ENCODE measurements around the gene TADA1.
A peak's percentile ranks its signal among the peaks of the same experiment; 100 is the strongest.

Gene TADA1

DNA sequence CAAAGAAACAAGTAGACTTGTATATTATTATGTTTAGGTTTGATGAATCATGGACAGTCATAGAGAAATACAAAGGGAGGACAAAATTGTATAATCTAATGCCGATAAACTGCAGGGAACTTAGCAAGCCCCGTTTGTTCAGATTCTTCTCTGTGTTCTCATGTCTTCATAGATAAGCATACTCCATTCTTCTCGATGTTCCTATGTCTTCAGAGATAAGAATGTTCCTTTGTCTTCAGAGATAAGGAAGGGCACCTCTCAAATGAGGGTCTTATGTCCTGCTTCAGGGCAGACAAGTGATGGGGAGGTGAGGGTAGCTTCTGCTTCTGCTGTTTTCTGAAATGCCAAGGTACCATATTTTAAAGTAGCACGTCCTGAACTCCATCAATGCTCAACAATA is 19.7 kb upstream of the TADA1 start:
- no peaks in the 10 kb centered on the region for H3K9me3 ChIP-seq
- H3K36me3 ChIP-seq = no peaks in the 10 kb centered on the region
- no peak overlapping the region for H3K27ac ChIP-seq
- no peak overlapping the region for H3K4me3 ChIP-seq
- intact Hi-C loops (cut with DNase I; ENCODE audit: low total_unique reads) = no loop called here
- TF ChIP-seq, protein P1, sequence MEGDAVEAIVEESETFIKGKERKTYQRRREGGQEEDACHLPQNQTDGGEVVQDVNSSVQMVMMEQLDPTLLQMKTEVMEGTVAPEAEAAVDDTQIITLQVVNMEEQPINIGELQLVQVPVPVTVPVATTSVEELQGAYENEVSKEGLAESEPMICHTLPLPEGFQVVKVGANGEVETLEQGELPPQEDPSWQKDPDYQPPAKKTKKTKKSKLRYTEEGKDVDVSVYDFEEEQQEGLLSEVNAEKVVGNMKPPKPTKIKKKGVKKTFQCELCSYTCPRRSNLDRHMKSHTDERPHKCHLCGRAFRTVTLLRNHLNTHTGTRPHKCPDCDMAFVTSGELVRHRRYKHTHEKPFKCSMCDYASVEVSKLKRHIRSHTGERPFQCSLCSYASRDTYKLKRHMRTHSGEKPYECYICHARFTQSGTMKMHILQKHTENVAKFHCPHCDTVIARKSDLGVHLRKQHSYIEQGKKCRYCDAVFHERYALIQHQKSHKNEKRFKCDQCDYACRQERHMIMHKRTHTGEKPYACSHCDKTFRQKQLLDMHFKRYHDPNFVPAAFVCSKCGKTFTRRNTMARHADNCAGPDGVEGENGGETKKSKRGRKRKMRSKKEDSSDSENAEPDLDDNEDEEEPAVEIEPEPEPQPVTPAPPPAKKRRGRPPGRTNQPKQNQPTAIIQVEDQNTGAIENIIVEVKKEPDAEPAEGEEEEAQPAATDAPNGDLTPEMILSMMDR (IDR thresholded peaks at IDR 0.05) = no peak
- no peak for DNase-seq
- H3K27me3 ChIP-seq = no peaks in the 10 kb centered on the region
- H3K4me1 ChIP-seq = no peaks in the 10 kb centered on the region

DNA sequence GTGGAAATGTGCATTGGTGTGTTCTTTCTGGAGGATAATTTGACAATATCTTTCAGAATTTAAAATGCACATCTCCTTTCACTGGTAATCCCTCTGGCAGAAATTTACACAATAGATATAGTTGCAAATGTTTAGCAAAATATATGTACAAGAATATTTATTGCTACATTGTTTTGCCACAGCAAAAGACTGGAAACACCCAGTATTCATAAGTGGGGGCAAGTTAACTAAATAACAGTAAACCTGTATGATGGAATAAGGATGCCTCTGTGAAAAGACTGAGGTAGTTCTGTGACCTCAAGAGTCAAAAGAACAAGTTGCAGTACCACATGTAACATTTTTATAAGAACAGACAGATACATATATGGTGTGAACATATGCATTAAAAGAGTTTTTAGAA is 13.7 kb upstream of the TADA1 start:
- no peaks in the 10 kb centered on the region for H3K9me3 ChIP-seq
- H3K4me3 ChIP-seq = no peak overlapping the region
- DNase-seq = no peak
- TF ChIP-seq, protein P1 (IDR thresholded peaks at IDR 0.05) = no peak
- H3K4me1 ChIP-seq = no peaks in the 10 kb centered on the region
- H3K27ac ChIP-seq = no peak overlapping the region
- no peaks in the 10 kb centered on the region for H3K36me3 ChIP-seq
- intact Hi-C loops (cut with DNase I; ENCODE audit: low total_unique reads) = loop anchor here (10.0 kb wide), 1 partner anchor 175 kb away; no protein-coding TSS in a partner anchor
- H3K27me3 ChIP-seq = peaks cover 0 to 13% of the 10 kb centered on the region in 2 donors

DNA sequence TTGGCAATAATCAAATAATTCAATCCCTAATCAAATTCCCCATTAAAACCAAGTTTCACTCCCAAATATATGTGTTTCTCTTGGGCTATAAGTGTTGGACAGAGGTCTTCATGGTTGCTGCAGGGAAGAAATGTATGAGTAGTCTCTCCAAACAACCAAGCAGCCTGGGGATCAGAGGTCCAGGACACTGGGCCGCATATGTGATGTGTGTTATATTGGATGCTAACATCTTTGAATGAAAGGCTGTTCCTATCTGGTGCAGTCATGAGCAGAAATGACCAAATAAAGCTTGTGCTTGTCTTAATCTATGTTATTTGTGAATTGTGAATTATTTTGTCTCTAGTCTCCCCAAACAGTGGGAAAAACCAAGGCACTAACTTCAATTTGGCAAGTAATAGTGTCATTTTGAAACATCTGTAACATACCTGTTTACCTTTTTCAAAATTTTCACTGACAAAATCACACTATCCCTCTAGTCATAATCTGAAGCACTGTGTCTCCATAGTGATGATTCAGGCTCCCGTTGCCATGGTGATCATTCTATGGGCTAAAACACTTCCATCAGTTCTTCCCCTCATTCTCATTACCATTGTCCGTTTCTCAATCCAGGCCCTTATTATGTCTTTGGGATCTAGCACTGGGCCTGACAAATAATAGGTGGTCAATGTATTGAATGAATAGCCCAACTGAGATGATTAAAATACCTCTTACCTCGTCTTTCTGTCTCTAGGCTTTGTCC is 12.5 kb upstream of the TADA1 start:
- Histone ChIP-seq H3K9me3 (no peaks in the 10 kb centered on the region), H3K4me1 (peaks cover 0 to 6% (median 5%) of the 10 kb centered on the region in 4 donors), H3K4me3 (no peak overlapping the region), H3K27me3 (peaks cover 0 to 26% of the 10 kb centered on the region in 2 donors), H3K36me3 (no peaks in the 10 kb centered on the region), H3K27ac (no peak overlapping the region)
- TF ChIP-seq, protein P1 (IDR thresholded peaks at IDR 0.05) = no peak
- no peak for DNase-seq
- intact Hi-C loops (cut with DNase I; ENCODE audit: low total_unique reads) = loop anchor here (10.0 kb wide), 1 partner anchor 176 kb away; no protein-coding TSS in a partner anchor

DNA sequence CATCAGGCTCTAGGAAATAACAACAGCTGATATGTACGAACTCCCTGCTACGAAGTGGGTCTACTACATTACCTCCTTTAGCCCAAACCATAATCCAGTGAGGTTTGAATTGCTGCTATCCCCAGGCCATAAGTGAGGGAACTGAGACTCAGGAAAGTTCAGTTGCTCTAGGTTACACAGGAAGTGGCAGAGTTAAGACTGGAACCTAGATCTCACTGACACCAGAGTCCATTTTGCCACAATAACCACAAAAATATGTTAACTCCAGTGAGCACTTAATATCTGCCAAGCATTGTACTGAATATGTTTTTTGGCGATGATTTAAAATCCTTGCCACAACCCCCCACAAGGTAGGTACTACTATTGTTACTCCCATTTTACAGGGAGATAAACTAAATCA is 8.9 kb upstream of the TADA1 start:
- TF ChIP-seq, protein P1 (IDR thresholded peaks at IDR 0.05) = no peak
- Histone ChIP-seq H3K36me3 (no peaks in the 10 kb centered on the region), H3K27ac (no peak overlapping the region), H3K4me3 (no peak overlapping the region), H3K9me3 (no peaks in the 10 kb centered on the region), H3K27me3 (peaks cover 0 to 33% of the 10 kb centered on the region in 2 donors), H3K4me1 (peaks cover 0 to 6% (median 5%) of the 10 kb centered on the region in 4 donors)
- intact Hi-C loops (cut with DNase I; ENCODE audit: low total_unique reads) = loop anchor here (10.0 kb wide), 1 partner anchor 180 kb away; no protein-coding TSS in a partner anchor
- DNase-seq = no peak

DNA sequence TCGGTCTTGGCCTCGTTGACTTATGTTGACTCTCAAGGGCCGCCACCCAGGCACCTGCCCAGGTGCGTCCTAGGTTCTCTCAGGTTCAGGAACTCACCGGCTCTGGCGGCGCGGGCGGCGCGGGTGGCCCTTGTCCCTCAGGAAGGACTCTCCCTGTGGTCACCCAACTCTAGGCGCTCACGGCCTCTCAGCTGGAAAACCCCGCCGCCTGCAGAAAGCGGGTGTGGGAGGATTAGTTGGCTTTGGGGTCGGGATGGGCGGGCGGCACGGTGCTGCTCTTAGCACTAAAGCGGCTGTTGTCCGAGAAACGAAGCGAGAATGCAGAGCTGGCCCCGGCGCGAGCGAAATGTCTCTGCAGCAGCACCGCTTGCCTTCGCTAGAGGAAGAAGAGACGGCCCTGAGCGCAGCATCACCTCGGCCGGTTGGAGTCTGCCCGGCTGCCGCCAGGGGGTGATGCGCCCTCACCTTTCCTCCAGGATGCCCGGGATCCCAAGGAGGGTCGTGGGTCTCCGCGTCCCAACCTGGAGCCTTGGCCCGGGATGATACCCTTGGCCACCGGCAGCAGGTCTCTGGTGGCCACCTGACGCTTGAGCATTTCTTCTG is 8.1 kb upstream of the TADA1 start:
- no peaks in the 10 kb centered on the region for H3K9me3 ChIP-seq
- TF ChIP-seq, protein P1 (IDR thresholded peaks at IDR 0.05) = peak; percentile 54 to 60
- no peak for DNase-seq
- H3K4me3 ChIP-seq = peak overlapping the region in 1 of 2 donors; percentile 9
- intact Hi-C loops (cut with DNase I; ENCODE audit: low total_unique reads) = loop anchor here (10.0 kb wide), 1 partner anchor 181 kb away; no protein-coding TSS in a partner anchor
- H3K27ac ChIP-seq = no peak overlapping the region
- H3K36me3 ChIP-seq = no peaks in the 10 kb centered on the region
- peaks cover 0 to 6% (median 5%) of the 10 kb centered on the region in 4 donors for H3K4me1 ChIP-seq
- H3K27me3 ChIP-seq = peaks cover 0 to 33% of the 10 kb centered on the region in 2 donors

All from tibial artery (tissue), 4 donors.